ENCODE data around the gene HNRNPL.
"Not testable (repeated sequence)": the region's sequence is repeated elsewhere in the genome, so short reads cannot be mapped to it uniquely, and the experiment has no call there.

The HNRNPL gene

DNA sequence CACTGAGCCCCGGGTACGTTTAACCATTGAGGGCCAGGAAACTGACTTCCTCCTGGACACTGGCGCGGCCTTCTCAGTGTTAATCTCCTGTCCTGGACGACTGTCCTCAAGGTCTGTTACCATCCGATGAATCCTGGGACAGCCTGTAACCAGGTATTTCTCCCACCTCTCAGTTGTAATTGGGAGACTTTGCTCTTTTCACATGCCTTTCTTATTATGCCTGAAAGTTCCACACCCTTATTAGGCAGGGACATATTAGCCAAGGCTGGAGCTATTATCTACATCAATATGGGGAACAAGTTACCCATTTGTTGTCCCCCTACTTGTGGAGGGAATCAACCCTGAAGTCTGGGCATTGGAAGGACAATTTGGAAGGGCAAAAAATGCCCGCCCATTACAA lies 23.9 kb downstream of the HNRNPL start:
- FAIRE-seq: not testable (repeated sequence)

DNA sequence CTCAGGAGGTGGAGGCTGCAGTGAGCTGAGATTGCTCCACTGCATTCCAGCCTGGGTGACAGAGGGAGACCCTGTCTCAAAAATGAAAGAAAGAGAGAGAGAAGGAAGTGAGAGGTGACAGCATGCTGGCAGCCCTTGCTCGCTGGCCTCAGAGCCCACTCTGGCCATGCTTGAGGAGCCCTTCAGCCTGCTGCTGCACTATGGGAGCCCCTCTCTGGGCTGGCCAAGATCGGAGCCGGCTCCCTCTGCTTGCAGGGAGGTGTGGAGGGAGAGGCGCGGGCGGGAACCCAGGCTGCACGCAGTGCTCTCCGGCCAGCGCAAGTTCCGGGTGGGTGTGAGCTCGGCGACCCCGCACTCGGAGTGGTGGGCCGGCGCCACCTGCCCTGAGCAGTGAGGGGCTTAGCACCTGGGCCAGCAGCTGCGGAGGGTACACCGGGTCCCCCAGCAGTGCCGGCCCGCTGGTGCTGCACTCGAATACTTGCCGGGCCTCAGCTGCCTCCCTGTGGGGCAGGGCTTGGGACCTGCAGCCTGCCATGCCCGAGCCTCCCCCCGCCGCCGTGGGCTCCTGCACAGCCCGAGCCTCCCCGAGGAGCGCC lies 28.5 kb downstream of the HNRNPL start:
- not testable (repeated sequence) for FAIRE-seq

DNA sequence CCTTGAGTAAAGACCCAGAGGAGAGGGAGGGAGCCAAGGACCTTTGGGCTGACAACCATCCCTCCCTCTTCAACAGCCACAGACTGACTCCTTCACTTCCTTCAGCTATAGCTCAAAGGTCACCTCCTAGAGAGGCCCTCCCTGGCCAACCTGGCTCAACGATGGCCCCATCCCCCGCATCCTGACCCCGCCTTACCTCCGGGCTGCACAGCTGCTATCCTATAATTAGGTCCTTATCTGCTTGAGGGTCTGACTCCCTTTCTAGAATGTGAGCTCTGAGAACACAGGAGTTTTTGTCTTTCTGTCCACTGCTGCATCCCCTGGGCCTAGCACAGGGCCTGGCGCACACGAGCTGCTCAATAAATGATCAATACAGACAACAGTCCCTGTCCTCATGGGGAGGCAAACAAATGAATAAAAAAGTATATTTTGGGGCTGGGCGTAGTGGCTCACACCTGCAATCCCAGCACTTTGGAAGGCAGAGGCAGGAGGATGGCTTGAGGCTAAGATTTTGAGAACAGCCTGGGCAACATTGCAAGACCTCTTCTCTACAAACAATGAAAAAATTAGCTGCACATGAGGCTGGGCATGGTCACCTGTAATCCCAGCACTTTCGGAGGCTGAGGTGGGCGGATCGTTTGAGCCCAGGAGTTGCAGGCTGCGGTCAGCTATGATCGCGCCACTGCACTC lies 30.4 kb downstream of the HNRNPL start:
- no peak for FAIRE-seq

DNA sequence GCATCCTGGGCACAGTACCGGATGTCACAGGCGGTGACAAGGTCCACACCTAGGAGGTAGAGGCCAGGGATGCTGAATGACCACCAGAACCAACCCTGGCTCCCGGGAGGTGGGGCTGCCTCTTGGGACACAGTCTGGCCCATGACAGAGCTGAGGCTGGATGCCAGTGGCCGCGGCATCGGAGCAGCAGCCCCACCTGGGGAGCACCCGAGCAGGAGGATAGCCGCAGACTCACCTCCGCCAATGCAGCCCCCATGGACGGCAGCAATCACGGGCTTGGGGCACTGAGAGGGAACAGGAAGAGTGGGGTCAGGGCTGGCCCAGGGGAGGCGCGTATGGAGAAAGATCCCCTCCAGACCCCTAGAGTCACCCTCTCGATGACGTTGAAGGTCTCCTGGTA lies 32.7 kb downstream of the HNRNPL start:
- FAIRE-seq: no peak

DNA sequence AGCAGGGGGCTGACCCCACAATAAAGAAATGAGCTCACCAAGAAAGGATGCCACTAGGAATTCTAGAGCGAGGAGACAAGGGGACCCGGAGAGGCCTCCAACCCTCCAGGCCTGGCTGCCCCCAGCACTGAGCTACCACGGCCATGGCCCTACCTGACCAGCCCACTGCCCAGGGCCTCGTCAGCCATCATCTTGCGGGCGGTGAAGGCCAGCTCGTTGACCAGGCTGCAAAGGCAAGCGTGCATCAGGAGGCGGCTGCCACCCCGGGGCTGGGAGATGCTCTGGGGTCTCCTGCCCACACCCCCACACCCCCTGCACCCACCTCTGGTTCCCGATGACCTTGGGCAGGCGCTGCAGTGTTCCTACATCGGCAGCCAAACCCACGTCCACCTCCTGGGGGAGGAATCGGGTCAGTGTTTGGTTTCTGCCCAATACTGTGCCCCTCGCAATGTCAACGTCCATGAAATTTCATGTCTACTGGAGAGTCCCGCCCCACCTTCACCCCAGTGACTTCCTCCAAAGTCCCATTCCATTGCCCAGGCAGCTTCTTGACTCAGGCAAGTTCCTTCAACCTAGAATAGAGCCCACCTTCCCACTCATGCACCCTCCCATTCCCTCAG lies 33.5 kb downstream of the HNRNPL start:
- no peak for FAIRE-seq

DNA sequence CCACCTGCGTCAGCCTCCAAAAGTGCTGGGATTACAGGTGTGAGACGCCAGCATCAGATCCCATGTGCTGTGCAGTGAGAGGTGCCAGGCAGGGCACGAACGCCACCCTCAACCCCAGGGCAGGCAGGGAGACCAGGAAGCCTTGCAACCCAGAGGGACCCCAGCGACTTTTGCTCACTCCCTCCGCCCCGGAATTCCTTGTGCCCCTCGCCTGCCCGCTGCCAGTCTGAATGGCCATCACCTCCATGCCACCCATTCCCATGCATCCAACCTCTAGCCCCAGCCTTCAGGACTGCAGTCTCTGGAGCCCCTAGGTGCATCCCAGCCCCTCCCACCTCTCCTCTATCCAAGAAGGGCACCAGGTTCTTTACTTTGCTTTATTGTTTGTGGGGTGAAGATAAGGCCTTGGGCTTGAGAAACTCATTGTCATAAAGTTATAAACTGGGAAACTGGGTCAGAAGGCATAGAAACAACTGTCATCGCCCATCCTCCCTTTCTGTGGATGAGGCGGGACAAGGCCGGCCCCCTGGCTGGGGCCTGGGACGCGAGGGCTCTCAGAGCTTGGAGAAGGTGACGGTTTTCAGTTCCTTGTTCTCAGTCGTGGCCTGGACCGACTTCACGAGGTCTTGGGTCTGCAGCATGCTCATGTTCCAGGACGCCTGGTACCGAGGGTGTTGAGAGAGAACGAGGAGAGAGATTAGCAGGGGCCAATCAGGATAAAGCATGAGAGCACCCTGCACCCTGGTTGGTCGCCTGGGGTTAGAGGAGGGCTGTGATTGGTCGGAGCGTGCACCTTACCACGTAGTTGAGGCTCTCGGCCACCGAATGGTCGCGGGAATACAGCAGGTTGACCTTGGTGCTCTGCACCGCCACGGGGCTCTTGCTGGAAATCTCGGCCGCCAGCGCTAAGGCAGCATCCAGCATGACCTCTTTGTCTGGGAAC lies 34.5 kb downstream of the HNRNPL start:
- no peak for FAIRE-seq

DNA sequence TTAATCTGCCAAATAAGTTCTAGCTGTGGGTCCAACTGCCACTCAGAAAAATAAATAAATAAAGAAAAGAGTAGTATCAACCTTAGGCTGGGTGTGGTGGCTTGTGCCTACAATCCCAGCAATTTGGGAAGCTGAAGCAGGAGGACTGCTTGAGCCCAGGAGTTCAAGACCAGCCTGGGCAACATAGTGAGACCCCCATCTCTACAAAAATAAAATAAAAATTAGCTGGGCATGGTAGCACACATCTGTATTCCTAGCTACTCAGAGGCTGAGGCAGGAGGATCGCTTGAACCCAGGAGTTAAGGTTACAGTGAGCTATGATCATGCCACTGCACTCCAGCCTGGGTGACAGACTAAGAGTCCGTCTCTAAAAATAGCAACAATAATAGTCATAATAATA lies 35.9 kb downstream of the HNRNPL start:
- not testable (repeated sequence) for FAIRE-seq

DNA sequence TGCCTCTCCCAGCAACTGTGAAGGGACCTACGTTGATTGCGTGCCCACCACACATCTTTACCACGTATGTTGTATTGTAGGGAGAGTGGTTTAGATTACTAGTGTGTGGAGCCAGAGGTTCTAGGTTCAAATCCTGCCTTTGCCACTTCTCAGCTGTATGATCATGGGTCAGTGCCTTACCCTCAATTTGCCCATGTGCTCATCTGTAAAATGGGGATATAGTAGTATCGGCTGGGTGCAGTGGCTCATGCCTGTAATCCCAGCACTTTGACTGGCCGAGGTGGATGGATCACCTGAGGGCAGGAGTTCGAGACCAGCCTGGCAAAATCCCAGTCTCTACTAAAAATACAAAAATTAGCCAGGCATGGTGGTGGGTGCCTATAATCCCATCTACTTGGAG lies 36.5 kb downstream of the HNRNPL start:
- no peak for FAIRE-seq

DNA sequence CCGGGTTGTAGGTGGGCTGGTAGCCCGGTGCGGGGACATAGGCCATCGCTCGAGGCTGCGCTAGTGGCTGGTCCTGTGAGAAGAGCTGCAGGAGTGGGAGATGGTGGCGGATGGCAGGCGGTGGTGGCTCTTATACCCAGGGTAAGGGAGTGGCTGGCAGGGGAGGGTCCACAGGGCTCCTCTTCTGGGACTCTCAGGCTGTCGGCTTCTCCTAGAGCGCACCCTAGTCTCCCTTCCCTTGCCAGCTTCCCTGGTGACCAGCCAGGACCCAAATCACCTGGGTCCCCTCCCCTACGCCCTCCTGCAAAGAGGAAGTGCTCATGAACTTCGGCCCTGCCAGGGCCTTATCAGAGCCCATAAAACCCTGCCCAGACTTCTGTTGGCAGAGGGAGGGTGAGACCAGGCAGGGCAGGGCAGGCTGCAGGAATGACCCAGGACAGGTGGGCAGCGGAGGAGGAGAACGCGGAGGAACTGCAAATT lies 36.9 kb downstream of the HNRNPL start, which contains the start of gene LGALS4:
Gene LGALS4 (minus strand): TSS at position 105 of the 480 bp plus-strand sequence. CDS start 59 bp downstream, at position 46.
- peak; percentile 58 for FAIRE-seq

DNA sequence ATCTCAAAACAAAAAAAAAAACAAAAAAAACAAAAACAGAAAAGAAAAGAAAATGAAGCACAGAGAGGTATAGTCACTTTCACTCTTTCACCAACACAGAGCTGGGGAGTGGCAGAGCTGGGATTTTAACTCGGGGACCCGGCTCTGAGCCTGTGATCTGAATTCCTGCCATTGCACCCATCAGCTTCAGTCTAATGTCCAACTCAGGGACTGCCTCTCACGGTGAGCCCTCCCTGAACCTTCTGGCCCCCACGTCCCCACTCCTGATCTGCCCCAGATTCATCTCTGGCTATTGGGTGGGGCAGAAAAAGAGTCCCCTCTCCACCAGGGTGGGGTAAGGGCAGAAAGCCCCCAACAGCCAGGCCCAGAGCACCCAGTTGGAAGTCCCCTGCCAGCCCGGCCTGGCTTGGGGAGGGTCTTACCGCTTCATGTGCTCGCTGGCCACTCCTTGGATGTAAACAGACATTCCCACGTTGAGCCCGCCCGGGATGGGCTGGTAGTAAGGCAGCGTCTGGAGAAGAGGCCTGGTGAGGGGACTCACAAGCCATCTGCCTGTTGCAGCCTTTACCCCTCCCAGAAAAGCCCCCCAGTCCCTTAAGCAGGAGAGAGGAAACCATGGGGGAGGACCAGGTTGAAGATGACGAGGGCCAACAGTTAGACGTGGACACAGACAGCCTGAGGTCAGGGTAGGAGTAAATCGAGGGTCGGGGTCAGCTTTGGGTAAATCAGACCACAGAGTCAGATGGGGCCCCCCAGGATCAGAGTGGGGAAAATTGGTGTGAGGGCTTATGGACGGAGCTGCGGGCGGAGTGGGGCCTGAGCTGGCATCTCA lies 37.6 kb downstream of the HNRNPL start:
- FAIRE-seq: no peak

DNA sequence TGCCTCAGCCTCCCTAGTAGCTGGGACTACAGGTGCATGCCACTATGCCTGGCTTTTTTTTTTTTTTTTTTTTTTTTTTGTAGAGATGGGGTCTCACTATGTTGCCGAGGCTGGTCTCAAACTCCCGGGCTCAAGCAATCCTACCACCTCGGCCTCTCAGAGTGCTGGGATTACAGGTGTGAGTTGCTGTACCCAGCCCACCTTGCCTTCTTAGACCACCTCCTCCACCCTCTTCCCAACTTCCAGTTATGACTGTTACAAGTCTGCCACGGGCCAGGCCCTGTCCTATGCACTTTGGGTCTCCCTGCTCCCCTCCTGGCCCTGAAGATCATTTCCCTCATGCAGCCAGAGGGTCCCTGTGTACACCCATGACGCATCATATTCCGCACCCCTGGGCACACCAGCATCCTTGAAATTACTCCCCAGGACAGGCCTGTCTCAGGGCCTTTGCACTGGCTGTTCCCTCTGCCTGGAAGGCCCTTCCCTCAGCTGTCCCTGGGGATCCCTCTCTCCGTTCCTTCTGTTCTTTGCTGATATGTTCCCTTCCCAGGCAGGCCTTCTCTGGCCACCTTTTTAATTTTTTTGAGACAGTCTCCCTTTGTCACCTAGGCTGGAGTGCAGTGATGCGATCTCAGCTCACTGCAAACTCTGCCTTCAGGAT lies 40.1 kb downstream of the HNRNPL start:
- no peak for FAIRE-seq

DNA sequence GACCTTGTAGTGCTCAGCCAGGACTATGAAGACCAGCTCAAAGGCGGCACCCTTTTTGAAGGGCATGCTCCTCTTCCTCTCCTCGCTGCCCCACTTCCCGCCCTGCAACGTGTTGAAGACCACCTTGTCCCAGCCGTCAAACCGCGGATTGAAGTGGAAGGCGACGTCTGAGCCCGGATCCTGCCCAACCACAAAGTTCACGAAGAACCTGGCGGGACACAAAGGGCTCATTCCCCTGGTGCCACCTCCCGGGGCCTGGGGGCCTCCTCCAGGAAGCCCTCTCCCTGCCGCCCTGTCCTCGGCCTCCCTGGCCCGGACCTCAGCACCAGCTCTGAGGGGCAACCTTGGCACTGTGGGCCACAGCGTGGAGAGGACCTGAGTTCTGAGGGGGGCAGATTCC lies 41.0 kb downstream of the HNRNPL start:
- FAIRE-seq: no peak

DNA sequence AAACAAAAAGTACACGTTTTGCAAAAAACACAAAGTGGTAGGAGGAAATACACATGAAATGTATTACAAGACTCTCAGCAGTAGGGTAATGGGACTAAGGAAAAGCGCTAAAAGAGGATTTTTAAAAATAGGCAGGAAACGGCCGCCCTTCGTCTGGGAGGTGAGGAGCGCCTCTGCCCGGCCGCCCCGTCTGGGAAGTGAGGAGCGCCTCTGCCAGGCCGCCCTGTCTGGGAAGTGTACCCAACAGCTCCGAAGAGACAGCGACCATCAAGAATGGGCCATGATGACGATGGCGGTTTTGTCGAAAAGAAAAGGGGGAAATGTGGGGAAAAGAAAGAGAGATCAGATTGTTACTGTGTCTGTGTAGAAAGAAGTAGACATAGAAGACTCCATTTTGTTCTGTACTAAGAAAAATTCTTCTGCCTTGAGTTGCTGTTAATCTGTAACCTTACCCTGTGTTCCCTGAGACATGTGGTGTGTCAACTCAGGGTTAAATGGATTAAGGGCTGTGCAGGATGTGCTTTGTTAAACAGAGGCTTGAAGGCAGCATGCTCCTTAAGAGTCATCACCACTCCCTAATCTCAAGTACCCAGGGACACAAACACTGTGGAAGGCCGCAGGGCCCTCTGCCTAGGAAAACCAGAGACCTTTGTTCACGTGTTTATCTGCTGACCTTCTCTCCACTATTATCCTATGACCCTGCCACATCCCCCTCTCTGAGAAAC lies 42.2 kb downstream of the HNRNPL start:
- FAIRE-seq: not testable (repeated sequence)

DNA sequence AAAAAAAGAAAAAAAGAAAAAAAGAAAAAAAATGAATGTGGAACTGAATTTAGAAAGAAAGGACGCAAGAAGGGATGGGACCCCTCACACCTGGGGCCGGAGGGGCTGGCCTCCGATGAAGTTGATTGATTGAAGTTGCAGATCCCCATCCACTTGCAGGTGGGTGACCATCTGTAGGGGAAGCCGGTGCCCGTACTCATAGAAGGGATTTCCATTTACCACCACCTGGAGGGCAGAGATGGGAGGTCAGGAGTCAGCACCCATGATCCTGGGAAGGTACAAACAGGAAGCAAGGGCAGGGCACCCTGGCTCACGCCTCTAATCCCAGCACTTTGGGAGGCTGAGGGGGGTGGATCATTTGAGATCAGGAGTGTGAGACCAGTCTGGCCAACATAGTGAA lies 43.4 kb downstream of the HNRNPL start:
- no peak for FAIRE-seq

DNA sequence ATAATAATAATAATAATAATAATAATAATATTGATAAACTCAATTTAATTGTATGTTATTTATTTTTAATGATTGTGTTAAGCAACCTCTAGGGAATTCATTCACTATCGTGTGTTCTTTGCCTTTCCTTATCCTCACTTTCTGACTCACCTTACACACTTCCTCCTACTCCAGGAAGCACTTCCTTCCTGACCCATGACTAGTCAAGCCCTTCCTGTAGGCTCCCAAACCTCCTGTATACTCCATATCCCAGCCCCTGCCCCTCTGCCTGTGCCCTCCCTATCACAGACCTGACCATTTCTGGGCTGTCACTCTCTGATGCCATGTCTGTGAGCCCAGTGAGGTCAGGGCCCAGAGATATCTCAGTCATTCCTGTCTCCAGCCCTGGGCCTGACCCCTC lies 44.6 kb downstream of the HNRNPL start:
- FAIRE-seq: no peak

DNA sequence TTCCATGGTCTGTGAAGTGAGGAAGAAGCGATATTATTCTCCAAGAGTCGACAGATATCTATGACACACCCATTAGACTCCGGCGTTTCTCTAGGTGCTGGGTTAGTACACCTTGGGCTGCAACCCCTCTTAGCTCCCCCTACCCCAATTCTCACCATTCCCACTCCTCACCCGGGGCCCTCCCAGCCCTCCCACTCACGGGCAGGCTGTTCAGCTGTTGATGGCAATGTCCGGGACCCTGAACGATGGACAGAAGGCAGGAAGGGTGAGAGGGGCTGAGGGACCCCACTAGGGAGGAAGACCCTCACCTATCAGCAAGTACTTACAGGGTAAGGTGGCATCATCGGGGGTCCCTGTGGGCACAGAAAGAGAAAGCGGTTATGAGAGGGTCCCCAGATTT lies 46.2 kb downstream of the HNRNPL start:
- no peak for FAIRE-seq

DNA sequence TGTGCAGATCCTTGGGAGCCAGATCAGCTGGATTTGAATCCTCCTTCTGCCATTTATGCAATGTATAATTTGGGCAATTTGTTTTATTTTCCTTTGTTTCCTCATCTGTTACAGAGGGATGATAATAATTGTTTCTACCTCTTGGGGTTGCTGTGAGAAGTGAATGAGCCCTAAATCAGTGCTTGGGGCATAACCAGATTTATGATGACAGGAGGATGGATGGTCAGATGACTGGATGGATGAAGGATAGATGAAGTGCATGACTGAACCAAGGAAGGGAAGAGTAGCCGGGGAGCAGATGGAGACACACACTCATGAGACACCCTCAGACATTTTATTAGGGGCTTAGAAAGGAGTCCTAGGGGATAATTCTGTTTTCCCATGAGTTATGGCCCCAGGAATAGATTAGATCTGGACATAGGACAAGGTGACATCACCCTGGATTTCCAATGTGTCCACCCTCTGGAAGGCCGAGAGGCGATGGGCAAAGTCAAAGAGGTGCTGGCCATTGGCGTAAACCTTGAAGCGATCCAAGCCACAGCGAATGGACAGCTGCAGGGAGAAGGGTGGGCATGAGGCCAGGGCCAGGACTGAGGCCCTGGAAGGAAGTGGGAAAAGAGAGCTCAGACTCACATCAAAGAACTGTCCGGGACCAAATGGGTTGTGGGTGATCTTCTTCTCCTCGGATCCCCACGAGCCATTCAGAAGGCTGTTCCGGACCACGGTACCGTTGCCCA lies 48.3 kb downstream of the HNRNPL start:
- FAIRE-seq: no peak

DNA sequence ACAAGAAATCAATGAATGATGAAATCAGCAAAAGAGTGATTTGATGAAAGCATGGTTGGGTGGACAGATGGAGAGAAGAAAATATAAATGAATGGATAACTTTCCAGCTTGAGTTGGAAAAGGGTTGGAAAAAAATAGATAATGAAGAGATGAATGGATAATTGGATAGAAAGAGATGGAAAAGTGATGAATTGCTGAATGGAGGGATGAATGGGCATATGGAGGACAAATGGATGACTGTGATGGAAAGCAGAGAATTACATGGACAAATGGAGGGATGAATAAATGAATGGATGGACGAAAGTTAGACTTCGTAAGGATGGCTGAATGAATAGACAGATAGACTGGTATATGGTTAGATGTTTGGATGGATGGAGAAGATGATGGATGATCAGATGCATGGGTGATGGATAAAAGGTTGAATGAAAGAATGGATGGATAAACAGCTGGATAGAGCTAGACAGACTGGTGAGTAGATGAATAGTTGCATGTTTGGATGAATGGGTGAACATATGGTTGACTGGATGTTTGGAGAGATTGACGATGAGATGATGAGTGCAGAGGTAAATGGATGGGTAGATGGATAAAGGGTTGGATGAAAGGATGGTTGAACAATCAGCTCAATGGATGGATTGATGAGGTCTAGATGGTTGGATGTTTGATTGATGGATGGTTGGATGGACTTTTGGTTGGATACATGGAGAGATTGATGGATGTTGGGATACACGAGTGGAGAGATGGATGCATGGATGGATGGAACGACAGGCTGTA lies 49.0 kb downstream of the HNRNPL start:
- FAIRE-seq: no peak

DNA sequence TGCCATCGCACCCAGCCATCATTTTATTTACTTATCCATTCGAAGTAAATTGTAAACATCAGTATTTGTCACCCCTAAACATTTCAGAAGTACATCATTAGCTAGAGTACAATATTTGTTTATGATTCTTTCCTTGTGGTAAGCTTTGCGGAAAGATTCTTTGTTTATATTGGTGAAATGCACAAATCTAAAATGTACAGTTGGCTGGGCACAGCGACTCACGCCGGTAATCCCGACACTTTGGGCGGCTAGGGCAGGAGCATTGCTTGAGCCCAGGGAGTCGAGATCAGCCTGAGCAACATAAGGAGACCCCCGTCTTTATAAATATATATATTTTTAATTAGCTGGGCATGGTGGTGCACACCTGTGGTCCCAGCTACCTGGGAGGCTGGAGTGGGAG lies 50.7 kb downstream of the HNRNPL start:
- FAIRE-seq: no peak

Data from colon (tissue), 2 donors.